8988T (cell line): ENCODE data around the gene SDR39U1.
A peak's percentile ranks its signal among the peaks of the same experiment; 100 is the strongest.

ENCODE experiments used
- DNase-seq: peaks from one replicate; pipeline ENCODE4 v3.0.0; 2011

SDR39U1 gene

DNA sequence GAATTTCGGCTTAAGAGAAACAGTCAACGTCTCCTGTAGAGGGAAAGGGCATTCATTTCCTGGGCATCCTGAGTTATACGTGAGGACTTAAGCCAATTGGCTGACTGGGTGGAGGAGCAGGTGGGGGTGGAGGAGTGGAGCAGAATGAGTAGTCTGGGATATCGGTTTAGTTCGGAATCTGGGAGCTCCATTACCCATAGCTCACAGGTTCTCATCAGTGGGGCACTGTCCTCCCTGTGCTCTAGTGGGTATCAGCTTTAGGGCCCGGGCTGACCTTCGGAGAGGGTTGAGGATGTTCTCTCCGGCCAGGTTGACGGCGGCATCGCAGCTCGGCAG lies 704 bp downstream of the SDR39U1 start:
- DNase-seq, result no peak

- DNase-seq, result no peak
Observed at GRCh38 chr14:24441485-24441884, 1.1 kb downstream of the SDR39U1 start.

DNA sequence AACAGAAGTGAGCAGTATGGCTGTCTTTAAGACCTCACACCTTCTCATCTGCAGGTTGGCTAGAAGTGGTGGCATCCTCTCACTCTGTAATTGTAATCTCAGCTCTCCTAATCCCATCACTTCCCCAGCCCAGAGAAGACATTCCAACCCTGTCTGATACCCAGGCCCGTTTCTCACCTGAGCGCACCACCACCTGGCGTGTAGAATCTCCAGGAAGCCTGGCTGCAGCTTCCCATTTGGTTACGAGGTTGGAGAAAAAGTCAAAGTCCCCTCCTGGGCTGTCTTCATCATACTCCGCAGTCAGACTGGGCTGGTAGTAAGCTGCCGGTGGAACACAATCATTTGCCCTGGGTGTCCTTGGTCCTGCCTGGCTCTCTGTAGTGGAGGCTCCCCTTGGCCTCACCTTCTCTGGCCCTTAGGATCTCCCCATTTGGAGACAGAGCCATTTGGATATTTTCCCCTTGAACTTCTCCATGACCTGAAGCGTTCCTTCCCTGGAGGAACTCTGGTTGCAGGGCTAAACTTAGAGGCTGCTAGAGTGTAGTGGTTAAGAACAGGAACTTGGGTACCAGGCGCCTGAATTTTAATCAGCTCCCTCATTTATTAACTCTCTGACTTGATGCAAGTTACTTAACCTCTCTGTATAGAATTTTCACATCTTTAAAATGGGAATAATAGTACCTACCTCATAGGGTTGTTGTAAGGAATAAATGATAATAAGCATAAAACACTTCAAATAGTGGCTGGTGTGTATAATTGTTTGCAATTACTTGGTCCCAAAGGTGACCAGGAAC lies 1.8 kb downstream of the SDR39U1 start:
- no peak for DNase-seq

GRCh38 chr14:24439830-24440605 lies 2.6 kb downstream of the SDR39U1 start:
- no peak for DNase-seq

- no peak for DNase-seq
Observed at GRCh38 chr14:24439257-24439656, 3.3 kb downstream of the SDR39U1 start.

DNA sequence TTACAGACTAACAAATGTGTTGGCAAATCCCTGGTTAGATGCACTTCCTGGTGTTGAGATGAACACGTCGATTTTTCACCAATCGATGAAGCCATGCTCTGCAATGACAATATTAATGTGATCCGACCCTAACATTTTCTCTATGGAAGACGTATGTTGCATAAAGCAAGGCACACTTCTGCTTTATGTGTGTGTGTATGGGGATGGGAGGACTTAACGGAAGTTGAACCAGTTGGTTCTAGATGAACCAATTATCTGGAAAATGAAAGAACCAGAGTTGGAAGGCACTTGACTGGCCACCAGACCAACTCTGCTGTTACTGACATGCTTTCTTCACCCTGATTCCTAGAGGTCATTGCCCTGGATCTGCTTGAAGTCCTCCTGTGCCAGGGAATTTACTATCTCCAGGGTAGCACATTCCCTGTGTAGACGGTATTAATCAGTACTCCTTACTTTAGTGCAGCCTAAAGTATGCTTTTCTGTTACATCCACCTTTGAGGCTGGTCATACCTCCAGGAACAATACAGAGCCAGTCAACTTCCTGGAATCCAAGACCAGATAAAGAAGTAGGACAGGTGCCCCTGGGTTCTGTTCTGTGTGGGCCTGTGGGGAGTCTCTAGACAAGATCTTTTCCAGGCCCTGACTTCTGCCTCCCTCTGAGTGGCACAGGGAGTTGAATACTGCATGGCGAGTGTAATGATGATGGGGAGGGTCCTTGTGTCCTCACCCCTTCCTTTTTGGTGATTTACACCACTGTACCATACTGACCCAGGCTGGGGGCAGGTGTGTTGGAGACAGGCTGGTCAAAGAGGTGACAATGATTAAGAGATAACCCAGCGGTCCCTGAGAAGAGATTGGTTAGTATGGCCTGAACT lies 4.1 kb downstream of the SDR39U1 start:
- DNase-seq, result no peak

- no peak for DNase-seq
Observed at GRCh38 chr14:24437736-24438067, 4.9 kb downstream of the SDR39U1 start.

DNA sequence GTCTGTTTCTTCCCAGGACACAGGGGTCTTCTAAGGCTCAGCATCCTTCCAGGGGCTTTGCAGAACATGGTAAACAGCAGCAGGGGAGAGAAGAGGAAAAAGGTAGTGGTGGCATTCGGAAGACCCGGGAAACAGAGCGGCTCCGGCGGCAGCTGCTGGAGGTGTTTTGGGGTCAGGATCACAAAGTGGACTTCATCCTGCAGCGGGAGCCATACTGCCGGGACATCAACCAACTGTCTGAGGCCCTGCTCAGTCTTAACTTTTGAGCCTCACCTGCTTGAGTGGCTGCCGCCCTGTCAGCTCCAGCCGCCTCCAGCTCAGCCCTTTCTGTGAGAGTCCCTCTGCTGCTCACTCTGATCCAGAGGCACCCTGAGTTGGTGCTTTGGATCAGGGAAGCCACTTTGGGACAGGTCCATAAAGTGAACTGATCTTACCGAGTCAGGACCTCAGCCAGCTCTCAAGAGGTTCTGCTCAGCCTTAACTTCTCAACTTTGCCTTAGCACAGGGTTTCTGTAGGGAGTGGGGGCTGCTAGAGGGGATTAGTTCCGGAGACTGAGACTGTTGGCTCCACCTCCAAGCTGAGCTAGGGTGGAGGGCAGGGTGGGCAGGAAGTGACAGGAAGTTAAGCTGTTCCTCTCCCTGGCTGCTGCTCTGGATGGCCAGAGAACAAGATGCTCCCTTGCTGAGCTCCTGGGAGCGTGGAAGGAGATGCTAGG lies 5.4 kb downstream of the SDR39U1 start:
- no peak for DNase-seq

DNA sequence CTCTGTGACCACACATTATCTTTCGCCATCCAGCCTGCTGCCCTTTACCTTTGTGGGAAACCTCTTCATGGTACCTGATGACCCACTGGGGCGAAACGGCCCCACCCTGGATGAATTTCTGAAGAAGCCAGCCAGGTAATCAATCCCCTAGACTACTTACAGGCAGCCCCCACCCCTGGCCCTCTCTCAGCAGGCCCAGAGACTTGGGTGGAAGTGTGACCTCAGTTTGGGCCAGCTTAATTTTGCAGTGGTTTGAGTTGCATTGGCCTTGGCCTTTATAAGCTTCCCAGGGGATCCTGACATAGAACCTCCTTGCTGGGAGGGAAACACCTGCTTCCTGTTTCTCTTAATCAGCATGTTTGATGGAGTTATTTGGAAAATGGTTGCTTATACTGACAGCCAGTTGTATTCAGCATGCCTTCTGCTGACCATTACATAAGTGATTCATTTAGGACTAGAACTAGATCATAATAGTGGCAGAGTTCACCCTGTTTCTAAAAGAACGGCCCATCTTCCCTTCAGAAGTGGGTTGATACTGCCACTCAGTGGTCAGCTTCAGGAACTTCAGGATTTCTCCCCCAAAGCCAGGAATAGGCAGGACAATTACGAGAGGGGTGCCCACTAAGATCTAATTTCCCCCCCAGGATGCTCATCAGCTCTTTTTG lies 6.1 kb downstream of the SDR39U1 start:
- DNase-seq, result peak; percentile 45

- DNase-seq, result no peak
Observed at GRCh38 chr14:24435998-24436354, 6.6 kb downstream of the SDR39U1 start.

- DNase-seq, result no peak
Observed at GRCh38 chr14:24435192-24435810, 7.3 kb downstream of the SDR39U1 start.

DNA sequence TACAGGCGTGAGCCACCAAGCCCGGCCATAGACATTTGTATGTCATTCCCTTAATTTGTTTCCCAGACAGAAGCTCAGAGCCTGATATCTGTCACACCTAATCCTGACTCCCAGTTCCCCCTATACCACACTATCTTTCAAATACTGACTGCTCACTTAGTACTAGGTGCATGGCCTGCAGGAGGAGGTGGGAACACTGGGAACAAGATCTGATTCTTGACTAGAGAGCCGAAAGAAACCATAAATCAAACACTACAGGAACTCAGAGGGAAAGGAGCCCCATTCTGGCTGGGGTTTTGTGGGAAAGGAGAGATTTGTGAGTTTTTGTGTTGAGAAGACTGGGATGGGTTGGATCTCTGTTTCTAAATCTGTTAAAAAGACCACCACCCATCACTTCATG lies 7.9 kb downstream of the SDR39U1 start:
- no peak for DNase-seq

DNA sequence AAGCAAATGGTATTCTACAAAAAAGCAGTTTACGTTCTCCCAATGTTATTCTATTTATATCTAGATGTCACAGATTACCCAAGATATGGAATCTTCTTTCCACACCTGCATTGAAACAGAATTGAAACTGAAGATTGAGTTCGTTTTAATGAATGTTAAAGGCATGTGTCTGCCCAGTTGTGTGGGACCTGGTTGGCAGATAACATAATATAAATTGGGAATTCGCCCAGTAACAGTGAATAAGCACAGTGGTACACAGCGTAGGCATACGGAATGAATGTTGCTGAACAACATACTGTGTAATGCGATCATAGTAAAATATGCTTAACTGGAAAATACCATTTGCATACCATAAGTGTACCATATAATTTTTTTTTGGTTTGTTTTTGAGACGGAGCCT lies 8.5 kb downstream of the SDR39U1 start:
- no peak for DNase-seq

DNA sequence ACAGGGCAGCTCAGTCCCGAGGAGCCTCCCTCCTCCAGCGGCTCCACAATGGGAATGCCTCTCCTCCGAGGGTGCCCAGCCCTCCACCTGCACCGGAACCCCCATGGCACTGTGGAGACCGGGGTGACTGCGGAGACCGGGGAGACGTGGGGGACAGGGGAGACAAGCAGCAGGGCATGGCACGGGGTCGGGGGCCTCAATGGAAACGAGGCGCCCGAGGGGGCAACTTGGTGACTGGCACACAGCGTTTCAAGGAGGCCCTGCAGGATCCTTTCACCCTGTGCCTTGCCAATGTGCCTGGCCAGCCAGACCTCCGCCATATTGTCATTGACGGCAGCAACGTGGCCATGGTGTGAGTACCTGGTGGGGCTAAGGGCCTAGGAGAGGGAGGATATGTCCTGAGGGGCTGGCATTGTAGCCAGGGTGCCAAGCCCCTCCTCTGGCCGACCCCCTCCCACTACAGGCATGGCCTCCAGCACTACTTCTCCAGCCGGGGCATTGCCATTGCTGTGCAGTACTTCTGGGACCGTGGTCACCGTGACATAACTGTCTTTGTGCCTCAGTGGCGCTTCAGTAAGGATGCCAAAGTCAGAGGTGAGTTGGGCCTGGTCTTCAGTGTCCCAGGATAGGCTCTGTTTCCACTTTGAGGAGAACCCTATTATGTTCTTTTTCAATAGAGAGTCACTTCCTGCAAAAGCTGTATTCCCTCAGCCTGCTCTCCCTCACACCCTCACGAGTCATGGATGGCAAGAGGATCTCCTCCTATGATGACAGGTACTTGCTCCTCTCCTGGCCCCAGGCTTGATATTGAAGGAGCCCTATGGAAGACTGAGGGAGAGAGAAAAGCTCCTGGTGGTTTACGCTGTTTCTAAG lies 10.1 kb downstream of the SDR39U1 start:
- no peak for DNase-seq

- DNase-seq, result peak; percentile 92
Observed at GRCh38 chr14:24431569-24432258, 10.9 kb downstream of the SDR39U1 start.

DNA sequence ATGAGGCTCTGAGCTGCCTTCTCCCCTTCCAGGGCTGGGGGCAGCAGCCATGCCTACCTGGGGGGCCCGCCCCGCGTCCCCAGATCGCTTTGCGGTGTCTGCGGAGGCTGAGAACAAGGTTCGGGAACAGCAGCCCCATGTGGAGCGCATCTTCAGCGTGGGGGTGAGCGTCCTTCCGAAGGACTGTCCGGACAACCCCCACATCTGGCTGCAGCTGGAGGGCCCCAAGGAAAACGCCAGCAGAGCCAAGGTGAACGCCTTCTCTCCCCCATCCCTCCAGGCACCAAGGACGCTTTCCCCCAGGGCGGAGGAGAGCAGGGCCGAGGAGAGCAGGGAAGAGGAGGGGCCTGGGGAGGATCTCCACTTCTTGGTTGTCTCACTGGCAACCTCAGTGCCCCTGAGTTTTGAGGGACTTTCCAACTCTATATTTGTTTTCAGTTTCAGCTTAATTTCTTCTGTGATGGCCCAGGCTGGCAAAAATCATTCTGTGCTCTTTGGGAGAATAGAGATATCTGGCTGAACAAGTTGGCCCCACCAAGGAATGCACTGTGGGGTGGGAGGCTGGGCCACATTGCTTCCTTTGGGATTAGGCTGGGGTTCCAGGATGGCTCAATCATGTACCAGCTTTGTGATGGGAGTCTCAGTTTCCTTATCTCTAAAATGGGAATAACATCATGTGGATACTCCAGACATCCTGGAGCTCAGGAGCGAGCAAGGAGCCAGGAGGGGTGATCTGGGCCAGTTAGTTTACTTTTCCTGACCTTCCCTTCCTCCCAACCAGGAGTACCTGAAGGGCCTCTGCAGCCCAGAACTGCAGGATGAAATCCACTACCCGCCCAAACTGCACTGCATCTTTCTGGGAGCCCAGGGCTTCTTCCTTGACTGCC lies 11.7 kb downstream of the SDR39U1 start:
- no peak for DNase-seq

DNA sequence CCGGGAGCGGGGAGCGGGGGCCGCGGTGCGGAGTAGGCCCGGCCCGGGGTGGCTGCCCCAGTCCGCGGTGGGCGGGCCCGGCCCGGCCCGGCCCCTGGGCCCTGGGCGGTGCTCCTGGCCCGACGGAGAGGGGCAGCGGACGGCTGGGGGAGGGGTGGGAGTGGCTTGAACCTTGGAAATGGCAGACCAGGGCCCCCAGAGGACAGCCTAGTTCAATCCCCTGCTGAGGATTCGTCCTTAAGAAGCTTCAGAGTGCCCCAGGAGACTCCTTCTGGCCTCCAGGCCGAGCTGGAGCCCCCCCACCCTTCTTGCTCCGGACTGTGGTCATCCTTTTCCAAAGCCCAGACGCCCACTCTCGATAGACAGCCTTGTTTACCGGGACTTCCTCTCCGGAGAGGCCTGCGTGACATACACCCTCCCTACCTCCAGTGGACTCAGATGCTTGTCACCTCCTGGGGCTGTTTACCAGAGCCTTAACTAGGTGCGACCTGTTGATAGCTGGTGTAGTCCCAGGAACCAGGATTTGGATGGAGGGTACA lies 12.4 kb downstream of the SDR39U1 start:
- peak; percentile 70 for DNase-seq

GRCh38 chr14:24429395-24430142 lies 13.0 kb downstream of the SDR39U1 start, which contains the start of the genes CBLN3 and KHNYN:
Gene CBLN3, minus strand, starts transcription at chr14:24429668. Its CDS starts 614 bp downstream, at chr14:24429054.
Gene KHNYN, plus strand, starts transcription at chr14:24429954. Its CDS starts 777 bp downstream, at chr14:24430731.
- peak; percentile 93 for DNase-seq
